UCSD-AML1 (cell line): ENCODE data around the gene SPATA31E1.
"Not testable (repeated sequence)": the region's sequence is repeated elsewhere in the genome, so short reads cannot be mapped to it uniquely, and the experiment has no call there.

Source experiments
- DNase-seq: peaks from one replicate; lab custom pipeline; 2025; ENCODE audit not compliant: unreplicated experiment; lab: John Stamatoyannopoulos, UW

Gene SPATA31E1

GRCh38 chr9:87921561-87921960, 38.9 kb downstream of the SPATA31E1 start:
- DNase-seq: not testable (repeated sequence)

GRCh38 chr9:87923012-87923411, 40.3 kb downstream of the SPATA31E1 start:
- DNase-seq: not testable (repeated sequence)

GRCh38 chr9:87924851-87925250, 42.2 kb downstream of the SPATA31E1 start:
- not testable (repeated sequence) for DNase-seq

- DNase-seq: not testable (repeated sequence)
Observed at GRCh38 chr9:87929152-87929551, 46.5 kb downstream of the SPATA31E1 start.

- DNase-seq: not testable (repeated sequence)
Observed at GRCh38 chr9:87934444-87934843, 51.8 kb downstream of the SPATA31E1 start.

- not testable (repeated sequence) for DNase-seq
Observed at GRCh38 chr9:87937352-87937751, 54.7 kb downstream of the SPATA31E1 start.

GRCh38 chr9:87937918-87938317, 55.2 kb downstream of the SPATA31E1 start:
- DNase-seq: not testable (repeated sequence)

- DNase-seq: not testable (repeated sequence)
Observed at GRCh38 chr9:87938336-87938735, 55.7 kb downstream of the SPATA31E1 start.
